ENCODE results near the gene ARHGAP45. TPM values are rescaled to one million over a fixed set of nuclear protein-coding genes. Genes with fewer than 3 reads are reported as not detected.

ARHGAP45 gene
- total and polyA plus RNA-seq, 2 of the 8 experiments (the other 6 are each of a cell fraction or from before 2014, with no cell fraction given): 31.4 to 41.8 TPM

- Histone ChIP-seq H3K4me2 (ENCODE audit: insufficient read depth in 1 of 2, low read depth in 2 of 2, low read length in 2 of 2) (0 out of 4 replicates have a peak overlapping the region, but pooled peaks have one; percentile 35 to 74), H3K79me1 (ENCODE audit: low read depth, low read length) (peaks cover 5% of the 10 kb centered on the region), H2BK120ac (replicated peaks; ENCODE audit: low read depth, low read length) (peak overlapping the region; percentile 35), H4K20me1 (replicated peaks in 1 of 2; ENCODE audit: control insufficient read depth in 1 of 2, insufficient read depth in 2 of 2, low read length in 2 of 2) (peaks cover 1 to 12% of the 10 kb centered on the region in 2 experiments), H2AK5ac (ENCODE audit: low read depth, low read length) (0 out of 2 replicates have a peak overlapping the region, but pooled peaks have one; percentile 65), H3K27ac (ENCODE audit: low read depth, low read length) (no peak overlapping the region), H2BK15ac (ENCODE audit: low read length) (no peak overlapping the region), H3K27me3 (replicated peaks in 1 of 4; ENCODE audit: control insufficient read depth in 3 of 4, extremely low read depth in 1 of 4, insufficient read depth in 3 of 4, low read length in 3 of 4) (peaks cover 0 to 30% (median 20%) of the 10 kb centered on the region in 4 experiments; a peak in 5 of 7 replicates), H3K4me1 (replicated peaks in 1 of 4; ENCODE audit: control insufficient read depth in 3 of 4, insufficient read depth in 4 of 4, low read length in 3 of 4) (peaks cover 0 to 29% (median 19%) of the 10 kb centered on the region in 4 experiments; a peak in 6 of 7 replicates), H3K56ac (replicated peaks; ENCODE audit: insufficient read length, low read depth, low read length) (no peak overlapping the region), H2BK12ac (ENCODE audit: low read depth, low read length) (peak overlapping the region; percentile 68; the same call in 1 of the 2 replicates), H3K14ac (ENCODE audit: insufficient read length) (no peak overlapping the region), H3K4me3 (ENCODE audit: extremely low read depth in 1 of 4, insufficient read depth in 2 of 4, low read depth in 3 of 4, low read length in 4 of 4) (peak overlapping the region in 1 of 4 experiments; percentile 68; a peak in 1 of 8 replicates), H4K5ac (ENCODE audit: insufficient read length, low read depth, low read length) (no peak overlapping the region), H4K8ac (ENCODE audit: extremely low read depth, insufficient read depth, low read length) (no peak overlapping the region), H2AFZ (ENCODE audit: low read length) (no peak overlapping the region), H3K23ac (ENCODE audit: insufficient read length) (no peak overlapping the region), H3K23me2 (ENCODE audit: low read depth, low read length) (peaks cover 14% of the 10 kb centered on the region; the same call in 1 of the 2 replicates), H2BK20ac (ENCODE audit: low read length) (no peak overlapping the region), H3K9me3 (ENCODE audit: insufficient read depth in 2 of 2, low read depth in 1 of 2, low read length in 1 of 2) (peaks cover 0 to 2% of the 10 kb centered on the region in 2 experiments; a peak in 2 of 4 replicates), H3K9ac (replicated peaks in 1 of 4; ENCODE audit: extremely low read depth in 1 of 4, low read depth in 3 of 4, low read length in 3 of 4) (no peak overlapping the region), H3K79me2 (ENCODE audit: control insufficient read depth in 1 of 2, insufficient read depth in 2 of 2, low read length in 2 of 2) (no peaks in the 10 kb centered on the region), H4K91ac (replicated peaks; ENCODE audit: insufficient read length, low read length) (no peak overlapping the region), H3K18ac (ENCODE audit: extremely low read depth, low read length) (no peak overlapping the region), H2BK5ac (ENCODE audit: low read depth, low read length) (no peak overlapping the region), H3K36me3 (ENCODE audit: control insufficient read depth in 2 of 4, insufficient read depth in 4 of 4, low read length in 3 of 4) (no peaks in the 10 kb centered on the region), H3K4ac (replicated peaks; ENCODE audit: insufficient read length, low read depth, low read length) (no peak overlapping the region)
- ChIA-PET CTCF (ENCODE audit: partially characterized antibody) (interaction anchor here (0.9 to 5.2 kb wide), 4 partner anchors 11 to 39 kb away, joined by 4 to 54 read pairs (median 16); partner anchors contain the start of gene ABCA7), POLR2A (ENCODE audit: partially characterized antibody) (interaction anchor here (1.1 to 6.9 kb wide), 7 partner anchors 16 to 201 kb away, joined by 3 to 97 read pairs (median 11); partner anchors contain the start of genes ABCA7, CIRBP, CNN2 and RNU6-2)
- TF ChIP-seq RBBP5 (IDR thresholded peaks at IDR 0.05; ENCODE audit: borderline replicate concordance, low read depth, low read length): no peak
- DNase-seq (ENCODE audit: low read depth in 1 of 2, low spot score in 2 of 2) (peak in 1 of 2 experiments; percentile 42), FAIRE-seq (no peak)
- 92% methylated on average over 39 of the region's 45 CpGs; no CpG with 5 or more reads in 1 of the 2 experiments for WGBS, 2 experiments (ENCODE audit: extremely low coverage in 1 of 2, insufficient coverage in 1 of 2, insufficient read length in 1 of 2, insufficient replicate concordance in 2 of 2, low coverage in 1 of 2, low lambda C conversion rate in 2 of 2, missing lambda C conversion rate in 1 of 2)
Observed at GRCh38 chr19:1068009-1069001, 1.3 kb downstream of the ARHGAP45 start.
